GDM1 (cell line): ENCODE data around the gene FAM200C.

Experiments used
- DNase-seq: peaks from one replicate; lab custom pipeline; 2025; lab: John Stamatoyannopoulos, UW

Gene FAM200C

DNA sequence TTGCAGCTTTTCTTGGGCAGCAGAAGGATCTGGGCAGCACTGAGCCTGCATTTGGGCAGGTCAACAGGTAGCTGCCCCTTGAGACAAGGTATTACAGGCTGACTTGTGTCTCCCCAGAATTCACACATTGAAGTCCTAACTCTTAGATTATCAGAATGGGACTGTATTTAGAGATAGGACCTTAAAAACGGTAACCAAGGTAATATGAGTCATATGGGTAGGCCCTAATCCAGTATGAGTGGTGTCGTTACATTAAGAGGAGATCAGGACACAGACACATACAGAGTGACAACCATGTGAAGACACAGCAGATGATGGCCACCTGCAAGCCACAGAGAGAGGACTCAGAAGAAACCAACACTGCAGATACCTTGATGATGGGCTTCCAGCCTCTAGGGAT, 32.6 kb downstream of the FAM200C start:
- DNase-seq: no peak

DNA sequence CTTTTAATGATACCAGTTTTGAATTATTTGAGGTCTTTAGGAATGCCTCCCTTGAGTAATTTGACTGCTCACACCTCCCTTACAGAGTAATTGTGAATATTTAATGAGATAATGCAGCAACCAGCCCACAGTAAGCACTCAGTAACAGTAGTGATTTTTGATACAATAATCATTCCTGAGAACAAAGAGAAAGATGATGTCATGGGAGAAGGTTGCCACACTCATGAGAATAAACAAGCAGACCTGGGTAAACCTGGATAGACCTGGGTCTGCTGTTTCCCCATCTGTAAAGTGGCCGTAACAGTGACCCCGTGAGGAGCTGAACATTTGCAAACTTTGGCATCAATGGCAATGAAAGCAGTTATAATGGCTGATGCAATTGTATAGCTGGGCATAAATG, 33.6 kb downstream of the FAM200C start:
- DNase-seq: no peak

DNA sequence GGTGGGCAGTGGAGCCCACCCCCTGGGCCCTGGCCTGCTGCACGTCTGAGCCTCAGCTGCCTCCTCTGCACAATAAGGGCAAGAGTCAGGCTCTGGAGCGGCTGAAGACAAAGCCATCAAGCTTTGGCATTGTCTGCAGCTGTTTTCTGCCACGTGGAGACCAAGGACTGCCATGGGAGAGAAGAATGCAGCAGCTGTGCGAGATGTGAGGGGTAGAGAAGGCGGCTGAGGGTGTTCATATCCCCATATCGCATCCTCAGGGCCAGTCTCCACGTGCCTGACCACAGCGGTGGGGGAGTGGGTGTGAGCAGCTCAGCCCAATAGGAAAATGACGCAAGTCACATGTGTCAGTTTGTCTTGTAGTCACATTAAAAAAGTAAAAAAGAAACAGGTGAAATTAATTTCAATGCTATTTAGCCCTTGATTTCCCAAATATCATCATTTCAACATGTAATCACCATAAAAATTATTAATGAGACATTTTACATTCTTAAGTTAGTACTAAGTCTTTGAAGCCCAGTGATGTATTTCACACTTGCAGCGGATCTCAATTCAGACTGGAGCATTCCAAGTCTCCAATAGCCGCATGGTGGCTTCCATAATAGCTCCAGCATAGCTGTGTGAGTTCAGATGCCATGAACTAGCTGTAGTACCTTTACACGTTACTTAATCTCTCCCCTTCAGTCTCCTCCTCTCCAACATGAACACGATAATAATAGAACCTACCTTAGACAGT, 36.0 kb downstream of the FAM200C start:
- DNase-seq: no peak

DNA sequence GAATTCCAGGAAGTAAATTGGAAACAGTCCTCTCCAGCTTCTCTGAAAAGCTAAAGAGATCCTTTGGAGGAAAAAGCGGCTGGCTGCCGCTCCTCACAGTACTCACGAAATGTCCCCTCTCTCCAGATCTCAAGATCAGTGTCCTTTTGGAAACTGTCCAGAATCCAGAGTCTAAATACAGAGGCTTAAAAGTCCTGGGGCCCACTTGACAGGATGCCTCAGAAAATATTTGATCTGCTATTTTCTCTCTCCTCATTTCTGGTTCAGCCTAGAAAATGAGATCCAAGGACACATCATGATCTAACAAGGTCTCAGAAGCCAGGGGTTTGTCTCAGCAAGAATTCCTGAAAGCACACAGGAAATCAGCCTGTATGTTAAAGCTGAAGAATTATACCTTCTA, 36.6 kb downstream of the FAM200C start:
- no peak for DNase-seq

DNA sequence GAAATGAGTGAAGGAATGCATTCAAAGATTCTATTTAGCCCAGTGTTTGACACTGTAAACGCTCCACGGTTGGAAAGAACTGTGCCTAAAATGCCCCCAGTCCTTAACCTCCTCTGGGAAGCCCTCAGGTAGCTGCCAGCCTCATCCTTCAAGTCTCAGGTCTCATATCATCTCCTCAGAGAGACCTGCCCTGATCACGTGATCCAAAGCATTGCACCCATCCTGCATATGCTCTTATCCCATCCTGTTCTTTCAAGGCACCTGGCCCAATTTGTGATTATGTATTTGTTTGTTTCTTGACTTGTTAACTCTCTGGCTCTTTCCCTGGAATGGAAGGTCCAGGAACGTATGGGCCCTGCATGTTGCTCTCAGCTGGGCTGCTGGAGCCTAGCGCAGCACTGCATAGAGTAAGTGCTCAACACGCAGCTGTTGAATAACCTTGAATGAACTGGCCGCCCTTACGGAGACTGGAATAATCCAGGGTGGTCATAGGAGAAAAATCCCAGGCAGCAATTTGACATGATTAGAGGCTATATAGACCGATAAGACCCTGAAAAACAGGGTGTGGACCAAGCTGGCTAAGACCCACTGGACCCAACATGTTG, 38.1 kb downstream of the FAM200C start:
- no peak for DNase-seq

DNA sequence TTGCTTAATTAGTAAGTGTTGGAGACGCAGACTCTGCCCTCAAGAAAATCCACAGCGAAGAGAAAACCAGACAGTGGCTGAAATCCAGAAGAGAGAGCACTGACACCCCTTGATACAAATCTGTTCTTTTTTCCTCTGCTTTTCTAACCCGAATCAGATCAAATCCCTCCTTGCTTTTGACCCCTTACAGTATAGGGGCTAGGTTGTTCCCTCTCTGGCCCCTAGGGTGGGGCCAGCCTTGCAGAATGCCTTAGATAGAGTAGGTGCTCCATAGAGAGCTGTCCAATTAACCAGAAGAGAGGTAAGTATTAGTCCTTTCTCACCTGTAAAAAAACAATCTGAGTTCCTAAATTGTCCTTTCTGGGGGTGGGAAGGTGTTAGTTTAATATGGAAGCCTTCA, 39.5 kb downstream of the FAM200C start:
- no peak for DNase-seq

DNA sequence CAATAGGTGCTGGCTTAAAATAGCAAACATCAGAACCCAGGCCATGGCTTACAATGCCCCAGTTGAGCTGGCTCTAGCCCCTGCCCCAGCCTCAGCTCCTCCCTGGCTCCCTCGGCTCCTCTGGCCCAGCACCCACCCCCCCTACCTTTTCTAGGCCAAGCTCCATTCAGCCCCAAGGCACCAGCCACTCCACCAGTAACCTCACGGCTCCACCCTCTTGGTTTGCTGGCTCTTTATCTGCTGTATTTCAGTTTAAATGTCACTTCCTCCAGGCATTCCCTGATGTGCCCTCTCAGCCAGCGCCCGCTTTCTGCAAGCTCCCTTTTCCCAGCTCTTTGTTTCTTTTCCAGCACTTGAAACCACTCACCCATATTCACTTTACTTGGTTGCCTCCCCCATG, 40.0 kb downstream of the FAM200C start:
- no peak for DNase-seq

DNA sequence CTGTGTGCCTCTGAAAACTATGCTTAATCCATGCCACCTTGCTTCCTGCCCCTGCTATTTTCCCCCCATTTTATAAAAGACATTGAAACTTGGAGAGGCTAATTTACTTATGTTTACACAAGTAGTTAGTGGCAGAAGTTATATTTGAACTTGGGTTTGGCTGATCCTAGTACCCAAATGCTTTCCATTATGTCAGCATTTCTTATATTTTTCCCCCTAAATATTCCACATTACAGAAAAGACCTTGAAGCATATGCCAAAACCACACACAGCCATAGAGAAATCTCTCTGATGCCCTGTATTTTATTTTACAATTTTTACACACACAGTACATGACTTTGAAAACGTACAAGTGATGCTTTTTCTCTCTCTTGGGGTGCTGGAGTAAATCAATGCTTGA, 40.6 kb downstream of the FAM200C start:
- DNase-seq: no peak

DNA sequence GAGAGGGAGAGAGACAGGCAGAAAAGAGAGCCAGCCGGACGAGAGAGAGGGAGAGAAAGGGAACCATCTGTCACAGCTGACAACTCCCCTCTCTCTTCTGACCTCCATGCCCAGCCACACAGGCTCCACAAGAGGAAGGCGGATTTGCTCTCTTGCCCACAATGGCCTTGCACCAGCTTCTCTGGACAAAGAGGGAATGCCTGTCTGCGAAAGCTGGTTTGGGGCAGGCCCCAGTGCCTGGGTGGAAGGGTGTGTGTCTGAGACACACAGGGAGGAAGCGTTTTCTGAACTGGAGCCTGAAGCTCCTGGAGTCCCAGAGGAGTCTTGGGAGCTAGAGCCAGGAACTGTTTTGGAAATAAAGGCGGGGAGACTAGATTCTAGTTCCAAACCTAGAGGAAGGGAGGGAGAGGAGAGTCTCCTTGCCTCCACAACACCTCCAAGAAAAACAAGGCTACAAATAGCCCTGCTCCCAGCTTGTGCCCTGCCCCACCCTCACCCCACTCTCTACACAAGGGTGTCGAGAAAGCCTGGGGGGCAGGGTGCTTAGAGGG, 41.9 kb downstream of the FAM200C start:
- no peak for DNase-seq

DNA sequence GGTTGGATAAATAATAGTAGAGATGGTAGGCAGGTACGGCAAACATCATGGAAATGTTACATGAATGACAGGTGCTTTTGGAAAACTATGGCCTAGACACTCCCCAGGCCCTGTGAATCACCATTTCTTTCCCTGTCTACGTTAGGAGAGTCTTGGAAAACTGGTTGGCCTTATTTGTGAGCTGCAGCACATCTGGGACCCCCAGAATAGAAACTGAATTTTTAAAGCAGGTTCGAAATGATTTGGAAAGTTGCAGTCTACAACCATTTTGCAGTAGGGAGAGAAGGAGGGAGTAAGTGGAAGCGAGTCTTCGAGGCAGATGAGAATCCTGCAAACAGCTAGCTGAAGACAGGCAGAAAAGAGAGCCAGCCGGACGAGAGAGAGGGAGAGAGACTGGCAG, 42.5 kb downstream of the FAM200C start:
- DNase-seq: no peak

DNA sequence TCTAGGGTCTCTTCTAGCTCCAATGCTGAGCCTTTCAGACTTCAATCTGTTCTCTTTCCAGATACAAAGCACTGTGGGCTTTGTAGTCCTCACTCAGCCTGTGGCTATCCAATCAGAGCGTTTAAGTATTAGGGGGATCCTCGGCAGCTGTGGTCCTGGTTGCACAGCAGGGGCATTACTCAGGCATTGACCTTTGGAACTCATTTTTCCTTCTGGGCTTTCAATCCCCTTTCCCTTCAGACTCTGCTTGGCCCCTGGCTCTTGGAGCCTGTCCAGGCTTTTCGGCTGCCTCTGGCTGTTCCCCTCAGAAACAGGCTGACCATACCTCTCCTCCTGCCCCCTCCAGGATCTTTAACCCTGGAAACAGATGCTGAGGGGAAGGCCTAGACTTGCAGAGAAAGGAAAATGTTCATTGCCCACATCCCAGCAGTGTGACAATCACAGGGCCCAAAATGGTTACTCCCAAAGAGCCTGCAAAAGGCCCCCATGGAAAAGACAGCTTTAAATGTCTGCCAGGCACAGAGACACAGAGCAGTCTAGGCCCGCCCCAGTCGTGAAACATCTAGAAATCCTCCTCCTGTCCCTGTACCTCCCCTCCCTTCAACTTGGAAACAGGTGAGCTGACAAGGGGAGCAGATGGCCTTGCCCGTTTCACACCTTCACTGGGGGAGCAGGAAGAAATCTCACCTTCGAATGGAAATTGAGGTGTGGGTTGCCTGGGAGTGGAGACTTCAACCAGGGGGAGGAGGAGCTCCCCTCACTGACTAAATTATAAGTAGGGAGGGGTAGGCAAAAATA, 43.1 kb downstream of the FAM200C start:
- DNase-seq: no peak

DNA sequence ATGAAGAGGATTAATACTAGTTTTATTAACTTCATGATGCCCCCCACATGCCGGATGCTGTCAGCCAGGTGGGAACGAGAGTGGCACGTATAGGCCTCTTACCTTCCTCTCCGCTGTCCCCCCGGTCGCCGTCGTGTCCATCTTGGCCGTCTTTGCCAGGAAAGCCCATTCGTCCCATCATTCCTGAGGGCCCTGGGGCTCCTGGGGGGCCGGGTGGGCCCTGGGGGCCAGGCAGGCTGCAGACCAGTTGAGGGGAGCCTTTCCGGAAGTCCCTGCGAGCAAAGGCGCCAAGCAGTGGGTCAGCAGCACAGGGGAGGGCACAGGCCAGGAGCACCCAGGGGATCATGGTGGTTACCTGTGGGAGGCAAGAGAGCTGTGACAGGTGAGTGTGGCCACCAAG, 45.2 kb downstream of the FAM200C start:
- no peak for DNase-seq

DNA sequence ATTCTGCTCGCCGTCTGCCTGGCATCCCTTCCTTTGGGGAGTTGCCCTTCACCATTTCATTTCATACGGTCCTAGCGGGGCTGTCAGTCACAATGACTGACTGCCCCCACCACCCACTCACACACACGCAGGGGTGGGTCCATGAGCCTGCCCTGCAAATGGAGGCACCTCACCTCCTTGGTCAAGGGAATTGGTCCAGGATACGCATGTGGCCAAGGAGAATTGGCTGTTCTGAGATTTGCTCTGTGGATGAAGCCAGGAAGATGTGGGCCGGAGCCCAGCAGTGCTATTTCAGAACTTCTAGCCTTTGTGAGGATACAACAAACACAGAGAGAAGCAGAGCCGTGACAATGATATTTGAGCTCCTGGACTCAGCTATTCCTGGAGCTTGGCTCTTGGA, 46.5 kb downstream of the FAM200C start:
- no peak for DNase-seq

DNA sequence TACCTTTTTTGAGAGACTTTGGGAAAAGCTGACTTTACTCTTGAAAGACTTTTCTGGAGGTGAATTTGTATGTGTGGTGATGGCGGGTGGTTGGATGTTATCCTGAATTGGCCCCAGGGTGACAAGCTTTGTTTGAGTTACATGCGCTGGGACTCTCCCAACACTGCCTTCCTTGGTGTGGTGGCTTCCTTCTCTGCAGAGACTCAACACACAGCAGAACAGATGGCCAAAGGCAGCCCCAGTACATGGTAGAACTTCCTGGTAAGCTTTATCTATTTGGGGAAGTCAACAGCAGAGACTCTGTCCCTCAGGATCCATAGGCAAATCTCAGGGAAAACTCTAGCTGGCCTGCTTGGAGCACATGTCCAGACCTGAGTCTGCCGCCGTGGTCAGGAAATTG, 47.5 kb downstream of the FAM200C start:
- no peak for DNase-seq

DNA sequence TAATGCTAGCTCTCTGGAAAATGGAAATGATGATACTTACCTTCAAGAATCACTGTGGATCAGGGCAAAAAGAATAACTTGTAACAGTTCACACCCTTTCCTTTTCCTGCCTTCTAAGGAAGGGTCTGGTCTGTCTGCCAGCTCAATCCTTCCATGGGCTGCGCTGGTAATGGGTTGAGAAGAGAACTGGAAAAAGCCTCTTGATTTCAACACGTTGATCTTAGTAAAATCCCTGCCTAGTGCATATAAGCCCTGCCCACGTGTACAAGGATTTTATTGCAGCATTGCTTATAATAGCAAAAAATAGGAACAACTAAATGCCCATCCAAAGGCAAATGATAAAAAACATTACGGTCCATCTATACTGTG, 49.9 kb downstream of the FAM200C start:
- DNase-seq: no peak

DNA sequence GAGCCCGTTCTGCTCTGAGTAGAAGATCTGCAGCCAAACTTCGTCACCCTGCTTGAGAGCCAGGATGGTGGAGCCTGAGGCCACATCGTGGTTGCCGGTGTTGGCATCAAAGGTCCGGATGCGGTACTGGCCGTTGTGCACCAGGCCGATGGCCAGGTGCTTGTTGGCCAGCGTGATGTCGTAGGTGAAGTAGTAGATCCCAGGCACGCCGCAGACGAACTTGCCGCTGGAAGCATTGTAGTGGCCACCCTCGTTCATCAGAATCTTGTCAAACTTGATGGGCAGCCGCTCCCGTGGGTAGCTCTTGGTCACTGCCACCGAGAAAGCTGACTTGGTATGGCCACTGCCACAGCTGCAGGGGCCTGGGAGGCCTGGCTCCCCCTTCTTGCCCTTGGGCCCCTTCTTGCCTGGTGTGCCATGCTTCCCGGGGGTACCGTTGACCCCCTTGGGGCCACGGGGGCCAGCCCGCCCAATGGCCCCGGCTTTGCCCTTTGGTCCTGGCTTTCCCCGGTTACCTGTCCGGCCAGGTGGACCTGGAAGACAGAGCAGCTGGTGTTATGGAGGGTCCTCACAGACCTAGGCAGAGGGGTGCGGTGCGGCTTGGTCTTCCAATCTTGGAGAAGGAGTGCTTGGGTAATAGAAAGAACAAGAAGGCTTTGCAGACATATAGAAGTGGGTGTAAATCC, 50.5 kb downstream of the FAM200C start:
- no peak for DNase-seq

DNA sequence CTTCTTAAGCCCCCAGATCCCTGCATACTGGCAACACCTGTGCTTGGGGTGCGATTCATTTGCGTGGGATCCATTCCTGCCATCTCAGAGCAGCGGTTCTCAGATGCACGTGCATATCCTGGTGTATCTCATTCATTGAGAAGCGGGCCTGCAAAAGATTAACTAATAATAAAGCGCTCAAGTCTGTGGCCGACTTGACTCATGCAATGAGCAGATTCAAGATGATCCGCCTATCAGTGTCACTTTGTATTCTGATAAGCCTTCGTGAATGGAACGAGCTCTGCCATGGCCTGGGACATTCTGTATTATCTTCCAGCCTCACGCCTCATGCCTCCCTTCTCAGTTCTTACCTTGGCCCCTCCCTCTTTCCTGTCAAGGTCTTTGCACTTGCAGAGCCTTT, 51.8 kb downstream of the FAM200C start:
- no peak for DNase-seq

DNA sequence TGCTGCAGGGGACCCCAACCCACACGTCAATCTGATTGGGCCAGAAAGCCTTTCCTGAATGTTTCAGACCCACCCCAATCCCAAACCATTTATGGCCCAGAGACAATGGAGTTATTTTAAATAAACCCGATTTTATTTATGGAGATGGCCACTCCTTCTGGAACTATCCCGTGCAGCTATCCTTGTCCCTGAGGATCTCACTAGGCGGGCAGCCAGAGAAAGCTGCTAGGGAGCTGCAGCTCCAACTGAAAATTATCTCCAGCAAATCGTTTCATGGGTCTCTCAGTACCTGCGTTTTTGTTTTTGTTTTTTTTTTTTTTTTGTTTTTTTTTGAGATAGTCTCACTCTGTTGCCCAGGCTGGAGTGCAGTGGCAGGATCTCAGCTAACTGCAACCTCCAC, 52.4 kb downstream of the FAM200C start:
- no peak for DNase-seq
